GM21360 (cell line): ENCODE data around the gene ABTB2.

Experiments
- ATAC-seq: cut with Tn5 transposase; IDR thresholded peaks from one replicate; pipeline ENCODE4 v1.9.1; 2021; ENCODE audit warnings: mild to moderate bottlenecking, moderate library complexity; ENCODE audit not compliant: unreplicated experiment

The ABTB2 gene

GRCh38 chr11:34178209-34178821 is 179.5 kb downstream of the ABTB2 start:
- no peak for ATAC-seq

DNA sequence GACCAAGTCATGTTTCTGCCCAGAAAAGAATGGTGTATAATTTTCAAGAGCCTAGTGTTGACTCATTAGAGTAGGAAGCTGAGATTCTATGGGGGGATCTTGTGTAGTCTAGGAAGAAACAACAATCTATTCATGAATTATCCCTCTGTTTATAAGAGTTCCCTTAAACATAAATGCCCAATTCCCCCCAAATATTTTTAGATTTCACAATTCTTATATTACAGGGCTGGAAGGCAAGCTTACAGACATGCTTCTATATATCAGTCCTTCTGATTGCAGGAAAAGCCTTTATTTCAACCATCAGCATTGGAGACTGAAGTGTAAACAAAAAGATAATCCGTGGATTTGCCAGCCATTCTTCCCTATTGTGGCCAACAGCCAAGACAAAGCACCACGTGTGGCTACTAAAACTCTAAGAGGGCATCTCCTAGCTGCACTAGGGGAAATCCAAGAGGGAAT is 181.0 kb downstream of the ABTB2 start:
- ATAC-seq: no peak

GRCh38 chr11:34175284-34176019 is 182.4 kb downstream of the ABTB2 start:
- no peak for ATAC-seq

GRCh38 chr11:34174412-34175041 is 183.3 kb downstream of the ABTB2 start:
- ATAC-seq: peak; percentile 89

DNA sequence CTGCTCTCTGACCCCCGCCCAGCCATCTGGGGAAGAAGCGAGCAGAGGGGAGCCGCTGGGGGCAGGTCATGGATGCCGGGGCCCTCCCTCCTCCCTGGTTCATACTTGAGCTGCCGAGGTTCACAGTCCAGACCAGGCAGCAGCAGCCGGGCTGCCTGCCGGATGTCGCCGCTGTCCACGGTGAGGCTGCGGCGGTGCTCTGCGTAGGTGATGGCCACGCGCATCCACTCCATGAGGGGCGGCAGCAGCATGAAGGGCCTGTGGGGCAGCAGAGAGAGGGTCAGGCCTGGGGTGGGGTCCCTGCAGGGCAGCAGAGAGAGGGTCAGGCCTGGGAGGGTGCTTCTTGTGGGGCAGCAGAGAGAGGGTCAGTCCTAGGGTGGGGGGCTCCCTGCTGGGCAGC is 184.8 kb downstream of the ABTB2 start:
- no peak for ATAC-seq

DNA sequence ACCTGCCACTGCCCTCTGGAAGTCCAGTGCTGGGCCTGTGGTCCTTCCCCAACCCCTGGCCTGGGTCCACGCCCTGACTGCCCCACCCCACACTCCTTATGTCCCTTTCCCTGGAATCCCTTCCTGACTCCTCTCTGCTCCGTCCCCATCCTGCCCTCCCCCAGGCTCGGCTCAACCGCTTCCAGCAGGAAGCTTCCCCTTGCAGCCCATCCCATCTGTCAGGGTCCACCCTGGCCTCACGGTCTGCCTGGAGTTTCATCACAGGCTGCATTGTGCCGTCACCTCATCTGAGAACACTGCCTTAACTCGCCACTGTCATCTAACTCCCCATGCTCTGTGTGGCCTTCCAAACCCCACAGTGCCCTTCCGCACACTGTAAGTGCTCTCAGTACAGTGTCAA is 188.1 kb downstream of the ABTB2 start:
- no peak for ATAC-seq

GRCh38 chr11:34168642-34169420 is 189.0 kb downstream of the ABTB2 start:
- no peak for ATAC-seq

DNA sequence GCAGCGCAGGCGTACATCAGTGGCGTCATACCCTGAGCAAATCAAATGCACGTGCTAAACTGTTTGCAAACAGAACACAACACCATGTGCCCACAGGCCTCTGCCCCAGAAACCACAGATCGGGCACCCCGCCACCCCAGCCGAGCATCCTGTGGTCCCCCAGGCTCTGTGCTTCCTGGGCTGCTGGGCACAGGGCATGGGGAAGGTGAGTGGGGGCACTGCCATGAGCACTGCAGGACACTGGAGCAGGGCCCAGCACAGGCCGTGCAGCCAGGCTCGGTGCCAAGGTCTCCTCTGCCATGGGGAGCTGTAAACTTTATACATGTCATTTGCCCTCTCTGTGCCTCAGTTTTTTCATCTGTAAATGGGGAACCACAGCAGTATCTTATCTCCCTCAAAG is 189.8 kb downstream of the ABTB2 start:
- no peak for ATAC-seq

DNA sequence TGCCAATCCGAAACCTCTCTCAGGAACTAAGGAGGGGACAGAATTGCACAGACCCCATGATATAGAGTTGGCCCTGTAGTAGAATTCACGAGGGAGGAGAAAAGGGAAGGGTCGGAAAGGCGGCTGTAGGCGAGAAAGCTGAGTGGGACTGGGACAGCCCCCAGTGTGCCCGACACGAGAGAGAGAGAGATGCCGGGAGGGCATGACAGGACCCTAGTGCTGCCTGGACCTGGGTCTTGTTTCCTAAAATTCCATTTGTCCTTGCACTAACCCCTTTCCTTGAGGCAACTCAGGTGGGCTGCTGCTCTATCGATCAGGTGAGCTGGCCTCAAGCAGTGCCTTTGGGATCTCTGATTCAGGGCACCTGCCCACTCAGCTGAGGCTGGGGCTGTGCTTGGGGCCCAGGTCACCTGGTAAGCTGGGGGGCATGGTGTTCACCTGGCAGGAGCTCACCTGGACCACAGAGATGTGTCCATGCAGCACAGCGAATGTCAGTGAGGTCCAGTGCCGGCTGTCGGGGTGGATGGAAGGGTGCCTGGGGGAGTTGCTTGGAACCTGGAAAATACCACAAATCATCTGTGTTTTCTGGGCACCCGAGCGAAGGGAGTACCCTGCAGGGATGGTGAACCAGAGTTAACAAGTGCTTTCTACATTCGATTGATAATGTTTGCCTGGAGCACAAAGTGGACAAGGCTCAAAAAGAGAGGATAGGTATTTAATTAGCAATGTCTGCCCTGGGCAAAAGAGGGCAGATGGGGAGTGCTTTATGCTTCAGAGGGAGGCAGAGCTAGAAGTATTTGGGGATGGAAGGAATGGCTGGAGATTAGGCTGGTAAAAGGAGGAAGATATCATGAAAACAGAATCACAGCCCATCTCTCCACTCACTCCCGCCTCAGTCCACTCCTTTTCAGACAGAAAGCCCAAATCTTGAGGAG is 190.7 kb downstream of the ABTB2 start:
- ATAC-seq: no peak

DNA sequence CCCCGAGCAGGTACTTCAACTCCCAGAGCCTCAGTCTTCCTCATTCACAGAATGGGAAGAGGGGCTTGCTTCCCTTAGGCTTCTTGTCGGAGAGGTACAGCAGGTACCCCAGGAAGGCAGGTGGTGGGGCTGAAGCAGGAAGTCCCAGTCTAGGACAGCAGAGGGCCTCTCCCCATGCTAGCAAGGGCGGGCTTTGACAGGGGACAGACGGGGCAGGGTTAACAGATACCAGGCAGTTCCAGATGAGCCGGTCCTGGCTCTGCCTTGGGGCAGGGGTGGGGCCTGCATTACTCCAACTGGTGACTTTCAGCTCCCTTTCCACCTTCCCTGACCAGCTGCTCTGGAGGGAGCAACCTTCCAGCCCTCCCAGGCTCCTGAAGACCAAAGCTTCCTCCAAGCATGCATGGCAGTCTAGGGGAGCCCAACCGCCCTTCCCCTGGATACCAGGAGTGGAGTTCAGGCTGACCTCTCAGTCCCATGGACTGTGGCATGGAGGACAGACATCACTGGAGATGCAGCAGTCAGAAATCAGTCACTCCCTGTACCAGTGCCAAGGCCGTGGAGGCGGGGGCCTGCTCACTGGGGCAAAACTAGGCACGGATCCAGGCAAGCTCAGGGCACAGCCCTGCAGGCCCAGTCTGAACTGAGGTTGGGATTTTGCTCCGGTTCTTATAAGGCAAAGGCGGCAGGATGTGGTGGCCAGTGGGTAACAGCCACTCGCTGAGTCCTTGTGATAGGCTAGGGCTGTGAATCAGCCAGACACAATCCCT is 191.8 kb downstream of the ABTB2 start:
- ATAC-seq: no peak

- ATAC-seq: no peak
Measured at GRCh38 chr11:34165121-34165520, 192.7 kb downstream of the ABTB2 start.

DNA sequence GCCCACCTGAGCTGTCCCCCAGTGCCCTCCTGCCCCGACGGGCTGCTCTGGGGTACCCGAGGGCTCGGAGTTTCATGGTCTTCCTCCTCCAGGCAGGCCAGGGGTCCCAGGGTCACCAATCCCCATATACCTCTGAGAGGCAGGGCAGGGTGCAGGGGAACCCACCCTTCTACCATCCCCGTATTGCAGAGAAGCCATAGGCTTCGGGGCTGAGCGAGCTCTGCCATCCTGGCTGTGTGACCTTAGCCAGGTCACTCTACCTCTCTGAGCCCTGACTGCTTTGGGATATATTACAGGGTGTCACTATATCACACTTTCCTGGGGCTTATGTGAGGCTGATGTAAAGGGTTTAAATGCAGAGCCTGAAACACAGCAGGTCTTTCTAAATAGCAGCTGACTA is 195.0 kb downstream of the ABTB2 start:
- ATAC-seq: no peak

DNA sequence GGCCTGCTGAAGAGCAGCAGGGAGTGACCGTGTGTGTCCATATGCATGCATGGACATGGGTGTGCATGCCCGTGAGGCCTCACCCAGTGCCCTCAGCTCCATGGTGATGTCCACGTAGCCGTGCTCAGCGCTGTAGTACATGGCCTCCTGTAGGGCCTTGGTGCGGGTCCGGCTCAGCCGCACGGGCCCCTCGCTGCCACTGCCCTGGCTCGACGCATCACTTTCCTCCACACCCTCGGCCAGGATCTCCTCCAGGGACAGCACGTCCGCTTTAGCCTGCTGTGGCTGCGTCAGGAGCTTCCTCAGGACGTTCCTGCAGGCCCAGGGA is 195.4 kb downstream of the ABTB2 start:
- ATAC-seq: no peak

DNA sequence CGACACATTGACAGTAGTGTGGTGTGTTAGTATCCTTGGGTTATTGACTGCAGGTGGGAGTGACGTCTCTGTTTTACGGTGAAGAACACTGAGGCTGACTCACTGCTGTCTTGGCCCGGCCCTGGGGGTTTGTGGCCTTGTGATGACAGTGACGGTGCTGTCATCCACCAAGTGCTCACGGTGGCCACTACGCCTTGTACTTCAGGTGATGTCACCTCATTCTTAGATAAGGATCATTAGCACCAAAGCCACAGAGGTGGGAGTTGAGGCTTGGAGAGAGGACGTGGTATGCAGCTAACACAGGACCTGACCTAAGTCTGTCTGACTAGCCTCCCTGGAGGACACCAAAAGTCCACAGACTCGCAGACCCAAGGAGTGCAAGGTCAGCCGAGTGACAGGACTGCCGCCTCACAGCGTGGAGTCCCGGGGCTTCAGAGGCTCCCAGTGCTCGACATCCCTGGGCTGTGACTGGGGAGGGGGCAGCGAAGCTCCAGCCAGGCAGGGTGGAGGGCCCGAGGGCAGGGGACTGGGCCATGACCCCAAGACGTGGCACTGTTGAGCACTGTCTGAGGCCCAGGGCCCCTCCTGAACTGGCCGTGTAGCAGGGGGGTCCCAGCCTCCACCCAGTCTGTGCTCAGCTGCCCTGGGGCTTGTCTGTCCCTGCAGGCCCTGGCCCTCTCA is 195.9 kb downstream of the ABTB2 start:
- ATAC-seq: no peak

GRCh38 chr11:34161361-34161760 is 196.4 kb downstream of the ABTB2 start:
- ATAC-seq: no peak

GRCh38 chr11:34160791-34161190 is 197.0 kb downstream of the ABTB2 start:
- no peak for ATAC-seq

DNA sequence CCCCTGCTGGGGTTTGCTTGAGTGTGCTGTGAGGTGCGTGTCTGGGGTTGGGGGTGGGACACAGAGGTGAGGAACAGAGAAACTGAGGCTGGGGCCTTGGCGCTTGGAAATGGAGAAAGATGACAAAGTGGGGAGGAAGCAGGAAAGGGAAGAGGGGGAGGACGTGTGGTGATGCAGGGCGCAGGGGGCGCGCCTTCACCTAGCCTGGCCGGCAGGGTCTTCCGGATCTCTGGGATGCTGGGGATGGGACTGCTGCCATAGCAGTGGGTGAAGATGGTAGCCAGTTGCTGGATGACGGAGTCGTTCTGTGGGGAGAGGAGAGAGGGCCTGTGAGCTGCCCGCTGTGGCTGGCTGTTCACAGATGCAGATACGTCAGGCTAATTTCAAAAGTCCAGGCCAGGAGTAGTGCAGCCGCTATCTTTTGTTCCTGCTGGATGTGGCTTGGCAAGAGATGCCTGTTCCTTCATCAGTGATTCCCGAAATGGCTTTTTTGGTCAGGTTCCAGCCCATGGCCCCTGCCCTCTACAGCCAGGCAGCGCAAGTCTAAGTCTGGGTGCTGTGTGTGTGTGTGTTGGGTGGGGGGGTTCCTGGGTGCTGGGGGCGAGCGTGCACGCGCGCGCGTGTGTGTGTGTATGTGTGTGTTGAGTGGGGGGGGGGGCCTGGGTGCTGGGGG is 197.6 kb downstream of the ABTB2 start:
- no peak for ATAC-seq

DNA sequence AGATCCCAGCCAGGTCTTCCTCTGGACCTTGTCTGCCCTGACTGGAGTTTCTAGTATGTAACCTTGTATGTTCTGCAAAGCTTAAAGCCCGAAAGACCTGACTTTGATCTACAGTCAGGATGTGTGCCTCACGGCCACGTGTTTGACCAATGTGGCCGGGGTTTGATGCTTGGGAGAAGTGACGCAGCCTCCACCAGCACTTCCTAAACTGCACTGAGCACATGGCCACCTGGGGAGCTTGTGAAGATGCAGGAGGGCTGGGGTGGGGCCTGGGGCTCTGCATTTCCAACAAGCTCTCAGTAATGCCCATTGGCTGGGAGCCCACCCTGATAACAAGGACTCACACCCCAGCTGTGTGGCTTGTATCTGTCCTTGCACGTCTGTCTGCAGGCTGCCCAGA is 199.1 kb downstream of the ABTB2 start:
- no peak for ATAC-seq

- no peak for ATAC-seq
Measured at GRCh38 chr11:34157163-34157562, 200.6 kb downstream of the ABTB2 start.
